Aorta (tissue), 5 donors: ENCODE measurements around the gene CACTIN. TPM values are rescaled to one million over a fixed set of nuclear protein-coding genes. Genes with fewer than 3 reads are reported as not detected.

ENCODE experiments used
- ATAC-seq: fragments of 200-7000 bp; cut with Tn5 transposase; one replicate; pipeline ENCODE4 v1.9.1; 2022; ENCODE audit warnings: moderate library complexity; ENCODE audit not compliant: low FRiP score
- DNase-seq, 2 donors: peaks; one replicate each; pipeline ENCODE4 v3.0.0-alpha.2; 2020
- H3K27ac ChIP-seq, 2 donors: one replicate each; pipeline ENCODE4 v1.5.1; 2013; ENCODE audit warnings: low read length in 2 of 2, mild to moderate bottlenecking in 2 of 2, moderate library complexity in 2 of 2, control low read depth in 1 of 2, inconsistent platforms in 1 of 2, low read depth in 1 of 2
- H3K27me3 ChIP-seq, 2 donors: one replicate each; pipeline ENCODE4 v1.6.1; 2013; ENCODE audit warnings: control low read depth in 1 of 2, low read length in 1 of 2, mild to moderate bottlenecking in 1 of 2, moderate library complexity in 1 of 2; ENCODE audit not compliant: insufficient read depth in 2 of 2, control insufficient read depth in 1 of 2
- H3K36me3 ChIP-seq, 2 donors: one replicate each; pipeline ENCODE4 v1.6.1; 2013; ENCODE audit warnings: control low read depth in 1 of 2, low read length in 1 of 2, mild to moderate bottlenecking in 1 of 2; ENCODE audit not compliant: insufficient read depth in 2 of 2, control insufficient read depth in 1 of 2
- H3K4me1 ChIP-seq, 2 donors: one replicate each; pipeline ENCODE4 v1.6.1; 2013; ENCODE audit warnings: low read length in 2 of 2, control low read depth in 1 of 2, mild to moderate bottlenecking in 1 of 2, moderate library complexity in 1 of 2; ENCODE audit not compliant: insufficient read depth in 2 of 2, control insufficient read depth in 1 of 2
- H3K4me3 ChIP-seq, 2 donors: one replicate each; pipeline ENCODE4 v1.5.1; 2013; ENCODE audit warnings: low read length in 2 of 2, control low read depth in 1 of 2, mild to moderate bottlenecking in 1 of 2
- H3K9me3 ChIP-seq: one replicate; pipeline ENCODE4 v1.6.1; 2013; ENCODE audit warnings: mild to moderate bottlenecking, low read length; ENCODE audit not compliant: control insufficient read depth
- WGBS, 2 donors: extraction: QIAGEN DNeasy Blood & Tissue Kit; methylation state at CpG; one replicate each; pipeline ENCODE4 v1.1.7; 2013; 5-methylcytosine and 5-hydroxymethylcytosine counted together
- intact Hi-C, 2 donors: fragments of 100-400 bp; cut with DNase I; formaldehyde crosslinking; loops; one replicate each; pipeline versions ENCODE4 v1.14.2 to v1.15.0; 2022
- long read RNA-seq, 2 donors: library from polyadenylated mRNA; unstranded; transcript quantifications; one replicate each; pipeline ENCODE4 v2.0.0, GENCODE V29; 2020 to 2021
- polyA plus RNA-seq, 2 donors: library from polyadenylated mRNA; stranded (reverse); fragments of 200-250 nt; gene quantifications; one replicate each; pipeline ENCODE4 v1.2.3, GENCODE V29; 2013
- total RNA-seq, 2 donors: library from RNA; stranded (reverse); fragmentation: NEBNext Ultra II Directional; extraction: Animal tissue kit (Norgen Biotek cat#: 25700); gene quantifications; one replicate each; pipeline ENCODE4 v1.2.1, GENCODE V29; 2021
- donor health status: healthy with polysubstance abuse.
- donor health status: Bipolar disorder and iron deficiency.
- donor health status: DM: no; HTN: no; CAD: no.
- donor health status: DM: no; HTN: no; CAD: no.
- donor health status: DM: yes; HTN: yes; CAD: no.

The CACTIN gene
- total RNA-seq = 10 to 100 TPM; 16.4 to 19.3 TPM
- polyA plus RNA-seq = 10 to 100 TPM in 1 of 2 donors, 1 to 10 TPM in 1; 4.5 to 18.2 TPM
- long read RNA-seq, donor 1, partial matches to known transcripts = 0 of 5 reads
- long read RNA-seq, donor 1, other reads (novel, unspliced or antisense) = 5 of 5 reads
- long read RNA-seq, donor 2, transcript CACTIN-203 (10 exons, 3,612 nt) = major isoform, 8 of 16 reads
- long read RNA-seq, donor 2, partial matches to known transcripts = 4 of 16 reads
- long read RNA-seq, donor 2, other reads (novel, unspliced or antisense) = 4 of 16 reads

DNA sequence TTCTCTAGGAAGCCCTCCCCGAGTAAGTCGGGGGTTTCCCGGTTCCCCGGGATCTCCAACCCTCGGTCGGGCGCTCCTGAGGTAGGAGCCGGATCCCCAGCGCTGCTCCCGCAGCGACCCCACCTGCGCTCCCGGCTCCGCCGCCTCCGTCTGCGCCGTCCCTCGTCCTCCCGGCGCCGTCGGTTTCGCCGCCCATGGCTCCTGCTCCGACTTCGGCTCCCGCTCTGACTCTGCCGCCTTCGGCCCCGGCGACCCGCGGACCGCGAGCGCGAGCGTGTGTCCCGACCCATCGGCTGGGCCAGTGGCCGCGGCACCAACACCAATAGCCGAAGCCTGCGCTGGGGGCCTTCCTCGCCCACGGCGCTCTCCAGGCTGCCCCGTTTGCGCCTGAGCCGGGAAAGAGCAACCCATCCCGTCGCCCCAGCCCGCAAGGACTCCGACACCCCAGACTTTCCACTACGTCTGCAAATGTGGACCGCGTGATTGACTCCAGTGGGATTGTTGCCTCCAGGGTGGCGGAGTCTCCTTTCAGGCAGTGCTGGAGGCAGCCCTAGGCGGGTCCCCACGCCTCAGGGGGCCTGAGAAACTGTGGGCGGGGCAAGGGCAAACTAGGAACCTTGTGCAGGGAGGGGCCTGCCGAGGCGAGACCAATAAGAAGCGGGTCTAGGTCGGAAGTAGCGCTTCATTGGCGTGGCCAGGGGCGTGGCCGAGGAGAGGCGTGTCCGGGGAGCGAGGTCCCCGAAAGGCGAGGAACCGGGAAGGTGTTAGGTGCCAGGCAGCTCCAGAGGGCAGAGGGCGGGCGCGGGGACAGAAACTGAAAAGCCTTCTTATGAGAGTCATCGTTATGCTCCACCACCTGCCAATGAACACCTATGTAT is at the start of gene CACTIN:
CACTIN (minus strand) TSS at position 318 of the 878 bp plus-strand sequence; CDS start at position 290, 28 bp downstream.
- peak; percentile 99 to 100 for DNase-seq
- WGBS, 2 donors = 0 to 1% methylated on average over 68 to 80 of the region's 80 CpGs
- no peaks in the 10 kb centered on the region for H3K9me3 ChIP-seq
- intact Hi-C loops = no loop called here
- no peaks in the 10 kb centered on the region for H3K4me1 ChIP-seq
- H3K36me3 ChIP-seq = no peaks in the 10 kb centered on the region
- H3K4me3 ChIP-seq = peak within 1 kb of the TSS; percentile 53 to 64
- H3K27me3 ChIP-seq = no peaks in the 10 kb centered on the region
- ATAC-seq = peak; percentile 98
- H3K27ac ChIP-seq = peak within 1 kb of the TSS in 1 of 2 donors; percentile 64

DNA sequence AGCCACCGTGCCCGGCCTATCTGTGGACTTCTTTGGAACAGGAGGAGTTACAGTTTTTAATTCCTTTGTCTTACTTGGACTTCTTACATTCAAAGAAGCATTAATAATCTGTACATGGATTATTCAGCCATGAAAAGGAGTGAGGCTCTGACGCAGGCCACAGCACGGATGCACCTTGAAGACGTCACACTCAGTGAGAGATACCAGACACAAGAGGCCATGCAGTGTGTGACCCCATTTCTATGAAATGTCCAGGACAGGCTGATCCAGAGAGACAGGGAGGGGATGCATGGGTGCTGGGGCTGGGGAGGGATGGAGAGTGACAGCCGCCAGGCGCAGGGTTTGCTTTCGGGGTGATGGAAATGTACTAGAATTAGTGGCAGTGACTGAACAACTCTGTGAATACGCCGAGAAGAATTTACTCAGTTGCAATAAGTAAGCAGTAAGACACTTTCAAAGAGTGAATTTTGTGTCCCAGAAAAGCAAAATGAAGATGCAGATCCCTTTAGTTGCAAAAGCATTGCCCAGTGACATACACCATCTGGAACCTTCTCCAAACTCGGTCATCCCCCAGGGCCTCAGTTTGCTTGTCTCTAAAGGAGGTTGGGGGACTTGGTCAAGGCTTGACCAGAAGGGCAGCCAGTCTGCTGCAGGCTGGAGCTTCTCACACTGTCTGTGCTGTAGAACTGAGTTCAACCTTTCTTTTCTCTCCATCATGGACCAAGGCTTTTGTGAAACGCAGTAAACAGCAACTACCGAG is 48.4 kb upstream of the CACTIN start:
- Histone ChIP-seq H3K27ac (no peak overlapping the region), H3K4me3 (no peak overlapping the region), H3K9me3 (no peaks in the 10 kb centered on the region), H3K36me3 (no peaks in the 10 kb centered on the region), H3K27me3 (no peaks in the 10 kb centered on the region), H3K4me1 (no peaks in the 10 kb centered on the region)
- intact Hi-C loops = no loop called here
- WGBS, 2 donors = 87 to 89% methylated on average over 13 of the region's 13 CpGs
- ATAC-seq (no peak), DNase-seq (no peak)

DNA sequence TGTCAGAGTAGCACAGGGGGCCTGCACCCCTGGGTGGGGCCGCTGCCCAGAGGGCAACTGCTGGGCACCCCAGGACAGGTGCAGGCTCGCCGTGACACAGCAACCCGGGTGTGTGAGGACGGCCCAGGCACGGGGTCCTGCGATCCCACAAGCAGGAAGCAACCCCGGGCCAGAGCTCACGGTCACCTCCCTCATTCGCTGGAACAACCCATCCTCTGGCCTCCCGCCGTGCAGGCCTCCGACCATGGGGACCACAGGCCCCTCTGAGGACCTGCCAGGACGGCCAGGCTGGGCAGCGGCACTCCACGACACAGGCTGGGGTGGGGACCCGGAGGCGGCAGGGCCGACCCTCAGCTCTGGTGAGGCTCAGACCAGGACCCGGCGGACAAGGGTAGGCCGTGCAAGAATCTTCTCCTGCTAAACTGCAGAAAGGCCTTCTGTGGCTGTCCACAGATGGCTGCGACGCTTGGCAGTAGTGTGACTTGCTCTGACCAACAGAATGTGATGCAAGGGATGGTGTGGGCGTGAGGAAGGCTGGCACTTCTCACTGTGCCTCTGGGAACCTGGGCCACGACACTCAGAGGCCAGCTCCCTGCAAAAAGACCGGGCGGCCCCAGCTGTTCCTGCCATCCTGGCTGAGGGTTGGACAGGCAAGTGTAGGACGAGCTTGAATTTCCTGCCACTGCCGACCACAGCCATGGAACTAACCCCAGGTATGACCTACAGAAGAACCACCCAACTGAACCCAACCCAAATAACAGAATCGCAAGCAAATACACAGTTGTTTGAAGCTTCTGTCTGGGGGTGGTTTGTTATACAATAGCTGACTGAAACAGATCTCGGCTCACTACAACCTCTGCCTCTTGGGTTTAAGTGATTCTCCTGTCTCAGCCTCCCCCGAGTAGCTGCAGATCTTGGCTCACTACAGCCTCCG is 47.2 kb upstream of the CACTIN start:
- no peak for ATAC-seq
- no peak for DNase-seq
- intact Hi-C loops = no loop called here
- Histone ChIP-seq H3K4me1 (no peaks in the 10 kb centered on the region), H3K4me3 (no peak overlapping the region), H3K36me3 (no peaks in the 10 kb centered on the region), H3K9me3 (no peaks in the 10 kb centered on the region), H3K27me3 (no peaks in the 10 kb centered on the region), H3K27ac (no peak overlapping the region)
- 94% methylated on average over 33 to 34 of the region's 34 CpGs for WGBS, 2 donors

DNA sequence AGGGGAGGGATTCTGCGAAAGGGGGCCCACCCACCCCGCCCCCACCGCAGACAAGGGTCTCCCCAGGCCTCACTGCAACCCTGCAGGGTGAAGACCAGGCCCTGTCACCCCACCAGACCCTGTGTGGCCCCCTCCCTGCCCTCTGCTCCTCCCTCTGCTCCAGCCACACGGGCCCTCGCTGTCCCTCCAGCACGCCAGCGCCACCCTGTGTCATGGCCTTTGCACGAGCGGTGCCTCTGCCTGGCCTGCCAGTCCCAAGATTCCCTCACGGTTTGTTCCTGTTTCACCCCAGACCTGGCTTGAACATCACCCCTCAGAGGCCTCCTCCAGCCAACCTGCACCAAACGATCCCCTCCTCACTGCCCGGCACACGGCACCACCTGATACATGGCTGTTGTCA is 46.4 kb upstream of the CACTIN start:
- H3K4me1 ChIP-seq = no peaks in the 10 kb centered on the region
- no peaks in the 10 kb centered on the region for H3K27me3 ChIP-seq
- no peak overlapping the region for H3K27ac ChIP-seq
- H3K36me3 ChIP-seq = no peaks in the 10 kb centered on the region
- H3K9me3 ChIP-seq = no peaks in the 10 kb centered on the region
- H3K4me3 ChIP-seq = no peak overlapping the region
- 87 to 88% methylated on average over 5 to 13 of the region's 13 CpGs for WGBS, 2 donors
- ATAC-seq = no peak
- intact Hi-C loops = no loop called here
- DNase-seq = no peak

DNA sequence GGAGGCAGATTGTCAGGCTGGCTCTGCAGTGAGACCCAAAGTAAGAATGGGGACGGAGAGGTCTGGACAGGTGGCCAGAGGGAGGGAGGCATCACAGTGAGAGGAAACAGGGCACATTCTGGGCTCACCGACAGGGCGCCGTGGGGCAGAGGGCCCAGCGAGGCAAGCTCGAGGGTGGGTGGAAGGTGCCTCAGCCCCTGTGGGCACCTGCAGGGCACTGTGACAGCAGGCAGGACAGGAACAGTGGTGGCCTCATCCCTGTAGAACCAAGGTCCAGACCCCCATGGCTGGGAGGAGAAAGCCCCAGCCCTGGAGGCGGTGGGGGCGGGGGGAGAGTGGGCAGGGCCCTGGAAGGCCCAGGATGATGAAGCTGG is 46.0 kb upstream of the CACTIN start:
- H3K4me1 ChIP-seq = no peaks in the 10 kb centered on the region
- H3K36me3 ChIP-seq = no peaks in the 10 kb centered on the region
- ATAC-seq (no peak), DNase-seq (no peak)
- H3K27ac ChIP-seq = peak overlapping the region in 1 of 2 donors; percentile 91
- 62 to 71% methylated on average over 6 to 8 of the region's 8 CpGs for WGBS, 2 donors
- intact Hi-C loops = no loop called here
- H3K27me3 ChIP-seq = no peaks in the 10 kb centered on the region
- no peak overlapping the region for H3K4me3 ChIP-seq
- no peaks in the 10 kb centered on the region for H3K9me3 ChIP-seq

DNA sequence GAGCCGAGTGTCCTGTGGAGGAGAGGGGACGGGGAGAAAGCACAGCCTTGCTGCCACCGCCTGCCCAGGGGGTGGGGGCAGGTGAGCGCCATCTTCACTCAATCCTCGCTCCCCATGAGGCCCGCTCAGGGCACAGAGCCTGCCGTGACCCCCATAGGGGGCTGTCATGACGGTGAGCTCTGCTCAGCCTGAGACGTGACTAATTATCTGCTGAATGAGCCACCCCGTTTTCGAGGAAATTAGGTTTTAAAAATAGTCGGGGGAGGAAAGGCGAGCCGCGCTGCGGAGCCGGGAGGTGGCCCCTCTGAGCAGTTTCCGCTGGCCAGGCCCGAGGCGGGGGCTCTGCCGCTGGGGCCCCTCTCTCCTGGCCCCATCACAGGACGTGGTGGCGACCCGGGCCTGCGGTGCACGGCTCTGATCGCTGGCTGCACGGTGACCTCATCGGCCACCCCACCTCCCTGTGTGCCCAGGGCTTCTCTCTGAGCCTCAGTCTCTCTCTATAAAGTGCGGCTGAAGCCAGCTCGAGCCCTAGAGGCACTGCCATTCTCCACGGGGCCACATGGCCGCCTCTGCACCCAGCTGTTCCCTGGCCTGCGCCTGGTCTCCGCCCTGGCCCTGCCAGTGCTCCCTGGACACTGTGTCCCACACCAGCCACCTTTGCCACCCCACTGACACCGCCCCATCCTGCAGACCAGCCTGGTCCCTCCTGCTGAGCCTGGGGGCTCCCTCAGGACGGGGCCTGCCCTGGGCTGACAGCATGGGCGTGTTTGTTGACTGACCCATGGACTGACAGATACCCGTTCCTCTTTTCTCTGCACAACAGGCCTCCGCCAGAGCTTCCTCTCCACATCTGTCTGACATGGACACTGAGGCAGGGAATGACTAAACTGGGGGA is 45.3 kb upstream of the CACTIN start:
- ATAC-seq (peak; percentile 1), DNase-seq (no peak)
- no peak overlapping the region for H3K4me3 ChIP-seq
- no peaks in the 10 kb centered on the region for H3K4me1 ChIP-seq
- H3K9me3 ChIP-seq = no peaks in the 10 kb centered on the region
- intact Hi-C loops = loop anchor here in 1 of 2 donors (2.0 kb wide), 1 partner anchor 21 kb away; no protein-coding TSS in a partner anchor
- H3K27me3 ChIP-seq = no peaks in the 10 kb centered on the region
- 17 to 20% methylated on average over 31 to 40 of the region's 40 CpGs for WGBS, 2 donors
- H3K27ac ChIP-seq = peak overlapping the region; percentile 91 to 98
- no peaks in the 10 kb centered on the region for H3K36me3 ChIP-seq

DNA sequence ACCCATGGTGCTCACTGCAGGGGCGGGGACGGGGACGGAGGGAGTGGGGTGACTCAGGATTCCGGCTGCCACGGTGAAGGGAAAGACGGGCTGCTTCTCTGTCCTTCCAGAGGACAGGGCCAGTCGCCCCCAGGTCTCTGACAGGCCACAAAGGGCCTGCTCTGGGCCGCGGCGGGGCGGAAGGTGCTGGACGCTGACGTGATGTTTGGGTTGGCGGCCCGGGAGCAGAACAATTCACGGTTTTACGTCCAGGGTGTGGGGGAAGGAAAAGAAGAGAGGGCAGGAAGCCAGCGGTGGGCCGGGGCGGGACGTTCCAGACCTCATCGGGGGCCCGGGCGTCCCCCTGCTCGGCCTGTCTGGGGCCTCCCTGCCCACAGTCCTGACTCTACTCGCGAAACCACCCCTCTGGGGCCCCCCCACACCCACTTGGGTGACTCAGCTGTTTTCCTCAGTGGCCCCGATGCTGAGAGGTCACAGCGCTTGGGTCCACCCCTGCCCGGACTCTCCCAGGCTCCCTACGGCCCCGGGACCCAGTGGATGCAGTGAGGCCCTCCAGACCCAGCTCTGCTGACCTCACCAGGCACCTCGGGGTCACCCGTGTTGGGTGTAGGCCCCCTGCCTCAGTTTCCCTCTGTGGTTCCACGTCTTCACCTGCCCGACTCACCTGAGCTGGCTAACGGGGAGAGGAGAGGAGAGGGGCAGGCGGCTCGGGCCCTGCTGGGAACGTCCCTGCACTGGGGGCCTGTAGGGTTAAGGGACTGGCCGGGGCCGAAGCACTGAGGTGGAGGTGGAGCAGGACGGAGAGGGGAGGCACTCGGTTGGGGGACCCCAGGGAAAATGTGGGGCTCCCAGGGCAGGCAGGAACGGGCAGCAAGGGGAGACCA is 44.4 kb upstream of the CACTIN start:
- H3K36me3 ChIP-seq = no peaks in the 10 kb centered on the region
- ATAC-seq (peak; percentile 84), DNase-seq (peak; percentile 89 to 96)
- no peaks in the 10 kb centered on the region for H3K4me1 ChIP-seq
- no peaks in the 10 kb centered on the region for H3K9me3 ChIP-seq
- no peaks in the 10 kb centered on the region for H3K27me3 ChIP-seq
- H3K4me3 ChIP-seq = peak overlapping the region in 1 of 2 donors; percentile 15
- WGBS, 2 donors = 4% methylated on average over 41 to 45 of the region's 45 CpGs
- H3K27ac ChIP-seq = peak overlapping the region; percentile 91 to 98
- intact Hi-C loops = loop anchor here in 1 of 2 donors (2.0 kb wide), 1 partner anchor 22 kb away; no protein-coding TSS in a partner anchor
